ENCODE data around the gene EPB41L5. TPM values are rescaled to one million over a fixed set of nuclear protein-coding genes. Genes with fewer than 3 reads are reported as not detected.

The EPB41L5 gene
- total and polyA plus RNA-seq, 10 of the 15 experiments (the other 5 are each of a cell fraction or from before 2014, with no cell fraction given): 2.1 to 20.4 (median 8.2) TPM

GRCh38 chr2:120064664-120065063 lies 51.8 kb downstream of the EPB41L5 start:
- ATAC-seq (no peak), DNase-seq (ENCODE audit: low read depth, low spot score) (no peak), FAIRE-seq (no peak)
- Histone ChIP-seq H3K9me3 (replicated peaks; ENCODE audit: control insufficient read depth, insufficient read depth, low read length) (no peaks in the 10 kb centered on the region; the same call in 2 of the 3 replicates), H3K4me2 (ENCODE audit: control insufficient read depth, insufficient read depth) (no peak overlapping the region), H3K27ac (ENCODE audit: control insufficient read depth, insufficient read depth) (no peak overlapping the region), H3K79me2 (ENCODE audit: control insufficient read depth, insufficient read depth, low read length) (no peaks in the 10 kb centered on the region), H3K9ac (ENCODE audit: control insufficient read depth, insufficient read depth, low read length) (no peak overlapping the region), H2AFZ (ENCODE audit: control insufficient read depth, low read depth, low read length) (no peak overlapping the region), H3K4me3 (no peak overlapping the region), H3K27me3 (replicated peaks in 1 of 2; ENCODE audit: control insufficient read depth in 2 of 2, insufficient read depth in 2 of 2, low read length in 1 of 2) (no peaks in the 10 kb centered on the region), H3K36me3 (ENCODE audit: control insufficient read depth in 2 of 2, insufficient read depth in 2 of 2, low read length in 1 of 2) (peaks cover 0 to 2% of the 10 kb centered on the region in 2 experiments; a peak in 1 of 4 replicates), H4K20me1 (ENCODE audit: control insufficient read depth, insufficient read depth) (no peaks in the 10 kb centered on the region), H3K4me1 (ENCODE audit: control insufficient read depth, insufficient read depth, low read length) (no peaks in the 10 kb centered on the region)
- POLR2A ChIA-PET: no interaction called here
- in situ Hi-C loops (cut with MboI) (no loop called here), intact Hi-C loops (cut with micrococcal nuclease; ENCODE audit: unreplicated experiment) (no loop called here)
- SMC1A ChIA-PET (ENCODE audit: uncharacterized antibody, unreplicated experiment): no interaction called here
- RAD21 ChIA-PET (ENCODE audit: unreplicated experiment): no interaction called here
- BruUV-seq (replicated peaks): no TSS peak
- TF ChIP-seq, protein P1, sequence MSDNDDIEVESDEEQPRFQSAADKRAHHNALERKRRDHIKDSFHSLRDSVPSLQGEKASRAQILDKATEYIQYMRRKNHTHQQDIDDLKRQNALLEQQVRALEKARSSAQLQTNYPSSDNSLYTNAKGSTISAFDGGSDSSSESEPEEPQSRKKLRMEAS (IDR thresholded peaks at IDR 0.05; ENCODE audit: low read depth, low read length): no peak
- TF ChIP-seq EGR1 (IDR thresholded peaks at IDR 0.05; ENCODE audit: borderline replicate concordance in 1 of 2, low read depth in 2 of 2, low read length in 2 of 2) (no peak), SMAD5 (IDR thresholded peaks at IDR 0.05; ENCODE audit: low read depth) (no peak), BHLHE40 (IDR thresholded peaks at IDR 0.05; ENCODE audit: borderline replicate concordance in 1 of 2, low read depth in 2 of 2, low read length in 1 of 2) (no peak), POLR2A (IDR thresholded peaks at IDR 0.05; ENCODE audit: low read depth, low read length) (no peak), NFYA (IDR thresholded peaks at IDR 0.05; ENCODE audit: borderline replicate concordance, low read depth, low read length) (no peak), NFYB (IDR thresholded peaks at IDR 0.05; ENCODE audit: insufficient read depth, low read depth, low read length) (no peak)
- TF ChIP-seq, protein P2, sequence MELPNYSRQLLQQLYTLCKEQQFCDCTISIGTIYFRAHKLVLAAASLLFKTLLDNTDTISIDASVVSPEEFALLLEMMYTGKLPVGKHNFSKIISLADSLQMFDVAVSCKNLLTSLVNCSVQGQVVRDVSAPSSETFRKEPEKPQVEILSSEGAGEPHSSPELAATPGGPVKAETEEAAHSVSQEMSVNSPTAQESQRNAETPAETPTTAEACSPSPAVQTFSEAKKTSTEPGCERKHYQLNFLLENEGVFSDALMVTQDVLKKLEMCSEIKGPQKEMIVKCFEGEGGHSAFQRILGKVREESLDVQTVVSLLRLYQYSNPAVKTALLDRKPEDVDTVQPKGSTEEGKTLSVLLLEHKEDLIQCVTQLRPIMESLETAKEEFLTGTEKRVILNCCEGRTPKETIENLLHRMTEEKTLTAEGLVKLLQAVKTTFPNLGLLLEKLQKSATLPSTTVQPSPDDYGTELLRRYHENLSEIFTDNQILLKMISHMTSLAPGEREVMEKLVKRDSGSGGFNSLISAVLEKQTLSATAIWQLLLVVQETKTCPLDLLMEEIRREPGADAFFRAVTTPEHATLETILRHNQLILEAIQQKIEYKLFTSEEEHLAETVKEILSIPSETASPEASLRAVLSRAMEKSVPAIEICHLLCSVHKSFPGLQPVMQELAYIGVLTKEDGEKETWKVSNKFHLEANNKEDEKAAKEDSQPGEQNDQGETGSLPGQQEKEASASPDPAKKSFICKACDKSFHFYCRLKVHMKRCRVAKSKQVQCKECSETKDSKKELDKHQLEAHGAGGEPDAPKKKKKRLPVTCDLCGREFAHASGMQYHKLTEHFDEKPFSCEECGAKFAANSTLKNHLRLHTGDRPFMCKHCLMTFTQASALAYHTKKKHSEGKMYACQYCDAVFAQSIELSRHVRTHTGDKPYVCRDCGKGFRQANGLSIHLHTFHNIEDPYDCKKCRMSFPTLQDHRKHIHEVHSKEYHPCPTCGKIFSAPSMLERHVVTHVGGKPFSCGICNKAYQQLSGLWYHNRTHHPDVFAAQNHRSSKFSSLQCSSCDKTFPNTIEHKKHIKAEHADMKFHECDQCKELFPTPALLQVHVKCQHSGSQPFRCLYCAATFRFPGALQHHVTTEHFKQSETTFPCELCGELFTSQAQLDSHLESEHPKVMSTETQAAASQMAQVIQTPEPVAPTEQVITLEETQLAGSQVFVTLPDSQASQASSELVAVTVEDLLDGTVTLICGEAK (IDR thresholded peaks at IDR 0.05; ENCODE audit: borderline replicate concordance): no peak
- TF ChIP-seq, protein P3, sequence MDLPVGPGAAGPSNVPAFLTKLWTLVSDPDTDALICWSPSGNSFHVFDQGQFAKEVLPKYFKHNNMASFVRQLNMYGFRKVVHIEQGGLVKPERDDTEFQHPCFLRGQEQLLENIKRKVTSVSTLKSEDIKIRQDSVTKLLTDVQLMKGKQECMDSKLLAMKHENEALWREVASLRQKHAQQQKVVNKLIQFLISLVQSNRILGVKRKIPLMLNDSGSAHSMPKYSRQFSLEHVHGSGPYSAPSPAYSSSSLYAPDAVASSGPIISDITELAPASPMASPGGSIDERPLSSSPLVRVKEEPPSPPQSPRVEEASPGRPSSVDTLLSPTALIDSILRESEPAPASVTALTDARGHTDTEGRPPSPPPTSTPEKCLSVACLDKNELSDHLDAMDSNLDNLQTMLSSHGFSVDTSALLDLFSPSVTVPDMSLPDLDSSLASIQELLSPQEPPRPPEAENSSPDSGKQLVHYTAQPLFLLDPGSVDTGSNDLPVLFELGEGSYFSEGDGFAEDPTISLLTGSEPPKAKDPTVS (IDR thresholded peaks at IDR 0.05; ENCODE audit: low read depth, low read length): no peak
- TF ChIP-seq, protein P4, sequence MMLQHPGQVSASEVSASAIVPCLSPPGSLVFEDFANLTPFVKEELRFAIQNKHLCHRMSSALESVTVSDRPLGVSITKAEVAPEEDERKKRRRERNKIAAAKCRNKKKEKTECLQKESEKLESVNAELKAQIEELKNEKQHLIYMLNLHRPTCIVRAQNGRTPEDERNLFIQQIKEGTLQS (IDR thresholded peaks at IDR 0.05; ENCODE audit: borderline replicate concordance, extremely low read depth, low read depth, low read length): no peak
- TF ChIP-seq, protein P5, sequence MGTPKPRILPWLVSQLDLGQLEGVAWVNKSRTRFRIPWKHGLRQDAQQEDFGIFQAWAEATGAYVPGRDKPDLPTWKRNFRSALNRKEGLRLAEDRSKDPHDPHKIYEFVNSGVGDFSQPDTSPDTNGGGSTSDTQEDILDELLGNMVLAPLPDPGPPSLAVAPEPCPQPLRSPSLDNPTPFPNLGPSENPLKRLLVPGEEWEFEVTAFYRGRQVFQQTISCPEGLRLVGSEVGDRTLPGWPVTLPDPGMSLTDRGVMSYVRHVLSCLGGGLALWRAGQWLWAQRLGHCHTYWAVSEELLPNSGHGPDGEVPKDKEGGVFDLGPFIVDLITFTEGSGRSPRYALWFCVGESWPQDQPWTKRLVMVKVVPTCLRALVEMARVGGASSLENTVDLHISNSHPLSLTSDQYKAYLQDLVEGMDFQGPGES (IDR thresholded peaks at IDR 0.05): no peak
- 0% methylated on average over 1 of the region's 1 CpG for WGBS (ENCODE audit: insufficient coverage, insufficient replicate concordance, low lambda C conversion rate, missing lambda C conversion rate)
- CTCF ChIA-PET: no interaction called here

Data from GM12878 (cell line).